ENCODE data around the gene SURF4.

DNA sequence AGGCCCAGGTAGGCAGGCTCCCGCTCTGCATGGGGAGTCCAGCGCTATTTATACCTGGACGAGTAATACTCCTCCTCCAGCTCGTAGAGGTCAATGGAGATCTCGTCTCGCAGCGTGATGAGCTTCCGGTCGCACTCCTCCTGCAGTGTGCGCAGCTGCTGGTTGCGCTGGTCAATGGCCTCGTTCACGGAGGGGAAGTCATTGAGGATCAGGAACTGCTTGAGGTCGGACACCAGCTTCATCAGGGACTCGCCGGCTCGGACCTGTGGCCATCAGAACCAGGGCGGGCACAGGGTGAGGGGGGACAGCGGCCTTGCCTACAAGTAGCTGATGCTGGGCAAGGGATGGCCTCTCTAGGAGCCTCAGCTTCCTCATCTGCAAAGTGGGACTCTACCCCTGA is 31.8 kb downstream of the SURF4 start:
- TF ChIP-seq, protein P1, sequence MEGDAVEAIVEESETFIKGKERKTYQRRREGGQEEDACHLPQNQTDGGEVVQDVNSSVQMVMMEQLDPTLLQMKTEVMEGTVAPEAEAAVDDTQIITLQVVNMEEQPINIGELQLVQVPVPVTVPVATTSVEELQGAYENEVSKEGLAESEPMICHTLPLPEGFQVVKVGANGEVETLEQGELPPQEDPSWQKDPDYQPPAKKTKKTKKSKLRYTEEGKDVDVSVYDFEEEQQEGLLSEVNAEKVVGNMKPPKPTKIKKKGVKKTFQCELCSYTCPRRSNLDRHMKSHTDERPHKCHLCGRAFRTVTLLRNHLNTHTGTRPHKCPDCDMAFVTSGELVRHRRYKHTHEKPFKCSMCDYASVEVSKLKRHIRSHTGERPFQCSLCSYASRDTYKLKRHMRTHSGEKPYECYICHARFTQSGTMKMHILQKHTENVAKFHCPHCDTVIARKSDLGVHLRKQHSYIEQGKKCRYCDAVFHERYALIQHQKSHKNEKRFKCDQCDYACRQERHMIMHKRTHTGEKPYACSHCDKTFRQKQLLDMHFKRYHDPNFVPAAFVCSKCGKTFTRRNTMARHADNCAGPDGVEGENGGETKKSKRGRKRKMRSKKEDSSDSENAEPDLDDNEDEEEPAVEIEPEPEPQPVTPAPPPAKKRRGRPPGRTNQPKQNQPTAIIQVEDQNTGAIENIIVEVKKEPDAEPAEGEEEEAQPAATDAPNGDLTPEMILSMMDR (IDR thresholded peaks at IDR 0.05): no peak
- no peak for TF ChIP-seq ZFX (IDR thresholded peaks at IDR 0.05; ENCODE audit: borderline replicate concordance)

All from 22Rv1 (cell line).